GM12878 (cell line): ENCODE data around the gene C17orf78. TPM values are rescaled to one million over a fixed set of nuclear protein-coding genes. Genes with fewer than 3 reads are reported as not detected.

Experiments used
- CHD2 ChIP-seq: IDR thresholded peaks from 2 replicates; pipeline ENCODE4 v1.6.1; 2011; ENCODE audit warnings: low read depth, low read length, improper control_type of control experiment, borderline replicate concordance
- CREM ChIP-seq: IDR thresholded peaks from 2 replicates; pipeline ENCODE4 v1.6.1; 2014; ENCODE audit warnings: antibody characterized with exemption, low read depth
- DPF2 ChIP-seq: fragments of 450-650 bp; IDR thresholded peaks from 2 replicates; pipeline ENCODE4 v1.6.1; 2017; ENCODE audit warnings: mild to moderate bottlenecking
- FOS ChIP-seq: IDR thresholded peaks from 3 replicates; pipeline ENCODE4 v1.6.1; 2011; ENCODE audit warnings: borderline replicate concordance; ENCODE audit not compliant: insufficient read length; ENCODE audit errors: extremely low read depth
- HCFC1 ChIP-seq: fragments of 150-350 bp; IDR thresholded peaks from 2 replicates; pipeline ENCODE4 v1.6.1; 2014; ENCODE audit warnings: low read length
- KDM1A ChIP-seq: fragments of 200-600 bp; sonication (generic); IDR thresholded peaks from 2 replicates; pipeline ENCODE4 v1.6.1; 2016; ENCODE audit warnings: borderline replicate concordance
- NFIC ChIP-seq: IDR thresholded peaks from 2 replicates; pipeline ENCODE4 v1.6.1; 2012; ENCODE audit warnings: low read depth, mild to moderate bottlenecking, inconsistent platforms, low read length, moderate library complexity
- NFYA ChIP-seq: IDR thresholded peaks from 2 replicates; pipeline ENCODE4 v1.6.1; 2011; ENCODE audit warnings: low read depth, mild to moderate bottlenecking, low read length, improper control_type of control experiment, borderline replicate concordance
- NR2F1 ChIP-seq: fragments of 450-650 bp; conservative IDR thresholded peaks from 2 replicates; pipeline ENCODE4 v1.6.1; 2017; ENCODE audit warnings: mild to moderate bottlenecking
- PAX8 ChIP-seq: fragments of 450-650 bp; IDR thresholded peaks from 2 replicates; pipeline ENCODE4 v1.6.1; 2017; ENCODE audit warnings: mild to moderate bottlenecking, moderate library complexity
- POLR2AphosphoS5 ChIP-seq: IDR thresholded peaks from 2 replicates; pipeline ENCODE4 v1.6.1; 2011; ENCODE audit warnings: mild to moderate bottlenecking, low read length, inconsistent platforms
- SIX5 ChIP-seq: IDR thresholded peaks from 2 replicates; pipeline ENCODE4 v1.6.1; 2011; ENCODE audit warnings: mild to moderate bottlenecking, low read depth, low read length, moderate library complexity; ENCODE audit not compliant: severe bottlenecking
- SMARCA5 ChIP-seq: fragments of 450-650 bp; IDR thresholded peaks from 2 replicates; pipeline ENCODE4 v1.6.1; 2017; ENCODE audit warnings: mild to moderate bottlenecking
- STAT1 ChIP-seq: fragments of 450-650 bp; conservative IDR thresholded peaks from 2 replicates; pipeline ENCODE4 v1.6.1; 2014; ENCODE audit warnings: antibody characterized with exemption, mild to moderate bottlenecking
- STAT3 ChIP-seq: IDR thresholded peaks from 2 replicates; pipeline ENCODE4 v1.6.1; 2011; ENCODE audit warnings: low read depth, low read length, improper control_type of control experiment
- WRNIP1 ChIP-seq: IDR thresholded peaks from 2 replicates; pipeline ENCODE4 v1.6.1; 2011; ENCODE audit warnings: low read depth, low read length, improper control_type of control experiment, borderline replicate concordance
- polyA plus RNA-seq, 11 experiments: library from polyadenylated mRNA; depleted of rRNA in 4 of 11; unstranded in 6 of 11; stranded (reverse) in 5 of 11; fragments of >200 nt; fragmentation: Nextera tagmentation in 4 of 11; fragmentation: Illumina TruSeq in 1 of 11; extraction: Ambion mirVana in 4 of 11; extraction: Trizol in 1 of 11; gene quantifications; 1 replicate in 1 of 11; 2 replicates in 10 of 11; pipeline versions ENCODE4 v1.2.1 to v1.2.3, GENCODE V29; 2011 to 2016; ENCODE audit warnings: inconsistent platforms in 2 of 11, missing spikeins in 2 of 11, low read depth in 1 of 11
- total RNA-seq, 4 experiments: library from RNA; depleted of rRNA in 3 of 4; stranded (reverse); fragments of >200 nt in 3 of 4; fragmentation: Illumina TruSeq in 1 of 4; extraction: Trizol in 1 of 4; gene quantifications; 2 replicates each; pipeline versions ENCODE4 v1.2.1 to v1.2.3, GENCODE V29; 2013 to 2021
- TF ChIP-seq, protein P1 (sequence below): fragments of 450-650 bp; IDR thresholded peaks from 2 replicates; pipeline ENCODE4 v1.6.1; 2017; ENCODE audit warnings: mild to moderate bottlenecking, low read depth, inconsistent platforms; ENCODE audit not compliant: poor library complexity, severe bottlenecking
- TF ChIP-seq, protein P2 (sequence below): fragments of 450-650 bp; conservative IDR thresholded peaks from 2 replicates; pipeline ENCODE4 v1.6.1; 2017; ENCODE audit warnings: mild to moderate bottlenecking, moderate library complexity
- TF ChIP-seq, protein P3 (sequence below): IDR thresholded peaks from 2 replicates; pipeline ENCODE4 v1.6.1; 2012; ENCODE audit warnings: improper control_type of control experiment, low read depth, low read length; ENCODE audit not compliant: insufficient replicate concordance
- TF ChIP-seq, protein P4 (sequence below): IDR thresholded peaks from 2 replicates; pipeline ENCODE4 v1.6.1; 2011; ENCODE audit warnings: low read depth, mild to moderate bottlenecking, low read length, moderate library complexity, borderline replicate concordance; ENCODE audit errors: extremely low read depth

C17orf78 gene
- total and polyA plus RNA-seq, 10 of the 15 experiments (the other 5 are each of a cell fraction or from before 2014, with no cell fraction given), result 0.10 TPM; not detected in 9

DNA sequence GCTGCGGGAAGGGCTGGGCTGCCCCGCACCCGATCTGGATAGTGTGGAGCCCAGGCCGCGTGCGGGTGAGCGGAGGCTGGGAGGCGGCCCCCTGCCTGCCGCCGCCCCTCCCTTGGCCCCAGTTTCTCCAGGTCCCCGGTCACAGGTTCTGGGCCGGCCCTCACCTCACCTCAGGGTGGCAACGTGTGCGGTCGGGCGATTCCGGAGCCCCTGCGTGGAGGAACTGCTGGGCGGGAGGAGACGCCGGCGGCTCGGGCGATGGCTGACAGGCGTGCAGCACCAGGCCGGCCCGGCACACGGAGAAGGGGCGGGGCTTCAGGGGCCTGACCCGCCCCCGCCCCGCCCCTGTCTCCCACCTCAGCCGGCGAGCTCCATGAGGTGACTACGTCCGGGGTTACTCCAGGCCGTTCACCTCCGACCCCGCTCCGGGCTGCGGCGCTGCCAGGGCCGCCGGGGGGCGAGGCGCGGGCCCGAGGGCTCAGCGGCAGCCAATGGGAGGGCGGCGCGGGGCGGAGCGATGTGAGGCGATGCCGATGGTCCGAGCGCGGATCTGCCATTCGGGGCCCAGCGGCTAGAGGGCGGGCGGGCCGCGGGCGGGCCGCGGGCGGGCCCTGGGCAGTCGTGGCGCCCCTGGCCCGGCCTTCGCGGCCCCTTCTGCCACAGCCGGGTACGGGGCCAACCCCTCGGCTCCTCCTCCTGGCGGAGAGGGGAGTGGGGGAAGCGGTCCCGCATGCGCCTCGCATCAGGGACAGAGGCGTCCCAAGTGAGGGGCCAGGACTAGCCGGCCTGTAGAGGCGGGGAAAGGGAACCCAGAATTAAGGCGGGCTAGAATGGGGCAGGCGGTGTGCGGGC lies 16.7 kb upstream of the C17orf78 start (continued):
- TF ChIP-seq, protein P1, sequence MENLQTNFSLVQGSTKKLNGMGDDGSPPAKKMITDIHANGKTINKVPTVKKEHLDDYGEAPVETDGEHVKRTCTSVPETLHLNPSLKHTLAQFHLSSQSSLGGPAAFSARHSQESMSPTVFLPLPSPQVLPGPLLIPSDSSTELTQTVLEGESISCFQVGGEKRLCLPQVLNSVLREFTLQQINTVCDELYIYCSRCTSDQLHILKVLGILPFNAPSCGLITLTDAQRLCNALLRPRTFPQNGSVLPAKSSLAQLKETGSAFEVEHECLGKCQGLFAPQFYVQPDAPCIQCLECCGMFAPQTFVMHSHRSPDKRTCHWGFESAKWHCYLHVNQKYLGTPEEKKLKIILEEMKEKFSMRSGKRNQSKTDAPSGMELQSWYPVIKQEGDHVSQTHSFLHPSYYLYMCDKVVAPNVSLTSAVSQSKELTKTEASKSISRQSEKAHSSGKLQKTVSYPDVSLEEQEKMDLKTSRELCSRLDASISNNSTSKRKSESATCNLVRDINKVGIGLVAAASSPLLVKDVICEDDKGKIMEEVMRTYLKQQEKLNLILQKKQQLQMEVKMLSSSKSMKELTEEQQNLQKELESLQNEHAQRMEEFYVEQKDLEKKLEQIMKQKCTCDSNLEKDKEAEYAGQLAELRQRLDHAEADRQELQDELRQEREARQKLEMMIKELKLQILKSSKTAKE, result no peak
- TF ChIP-seq, protein P2, sequence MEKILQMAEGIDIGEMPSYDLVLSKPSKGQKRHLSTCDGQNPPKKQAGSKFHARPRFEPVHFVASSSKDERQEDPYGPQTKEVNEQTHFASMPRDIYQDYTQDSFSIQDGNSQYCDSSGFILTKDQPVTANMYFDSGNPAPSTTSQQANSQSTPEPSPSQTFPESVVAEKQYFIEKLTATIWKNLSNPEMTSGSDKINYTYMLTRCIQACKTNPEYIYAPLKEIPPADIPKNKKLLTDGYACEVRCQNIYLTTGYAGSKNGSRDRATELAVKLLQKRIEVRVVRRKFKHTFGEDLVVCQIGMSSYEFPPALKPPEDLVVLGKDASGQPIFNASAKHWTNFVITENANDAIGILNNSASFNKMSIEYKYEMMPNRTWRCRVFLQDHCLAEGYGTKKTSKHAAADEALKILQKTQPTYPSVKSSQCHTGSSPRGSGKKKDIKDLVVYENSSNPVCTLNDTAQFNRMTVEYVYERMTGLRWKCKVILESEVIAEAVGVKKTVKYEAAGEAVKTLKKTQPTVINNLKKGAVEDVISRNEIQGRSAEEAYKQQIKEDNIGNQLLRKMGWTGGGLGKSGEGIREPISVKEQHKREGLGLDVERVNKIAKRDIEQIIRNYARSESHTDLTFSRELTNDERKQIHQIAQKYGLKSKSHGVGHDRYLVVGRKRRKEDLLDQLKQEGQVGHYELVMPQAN, result peak; percentile 71
- TF ChIP-seq, protein P3, sequence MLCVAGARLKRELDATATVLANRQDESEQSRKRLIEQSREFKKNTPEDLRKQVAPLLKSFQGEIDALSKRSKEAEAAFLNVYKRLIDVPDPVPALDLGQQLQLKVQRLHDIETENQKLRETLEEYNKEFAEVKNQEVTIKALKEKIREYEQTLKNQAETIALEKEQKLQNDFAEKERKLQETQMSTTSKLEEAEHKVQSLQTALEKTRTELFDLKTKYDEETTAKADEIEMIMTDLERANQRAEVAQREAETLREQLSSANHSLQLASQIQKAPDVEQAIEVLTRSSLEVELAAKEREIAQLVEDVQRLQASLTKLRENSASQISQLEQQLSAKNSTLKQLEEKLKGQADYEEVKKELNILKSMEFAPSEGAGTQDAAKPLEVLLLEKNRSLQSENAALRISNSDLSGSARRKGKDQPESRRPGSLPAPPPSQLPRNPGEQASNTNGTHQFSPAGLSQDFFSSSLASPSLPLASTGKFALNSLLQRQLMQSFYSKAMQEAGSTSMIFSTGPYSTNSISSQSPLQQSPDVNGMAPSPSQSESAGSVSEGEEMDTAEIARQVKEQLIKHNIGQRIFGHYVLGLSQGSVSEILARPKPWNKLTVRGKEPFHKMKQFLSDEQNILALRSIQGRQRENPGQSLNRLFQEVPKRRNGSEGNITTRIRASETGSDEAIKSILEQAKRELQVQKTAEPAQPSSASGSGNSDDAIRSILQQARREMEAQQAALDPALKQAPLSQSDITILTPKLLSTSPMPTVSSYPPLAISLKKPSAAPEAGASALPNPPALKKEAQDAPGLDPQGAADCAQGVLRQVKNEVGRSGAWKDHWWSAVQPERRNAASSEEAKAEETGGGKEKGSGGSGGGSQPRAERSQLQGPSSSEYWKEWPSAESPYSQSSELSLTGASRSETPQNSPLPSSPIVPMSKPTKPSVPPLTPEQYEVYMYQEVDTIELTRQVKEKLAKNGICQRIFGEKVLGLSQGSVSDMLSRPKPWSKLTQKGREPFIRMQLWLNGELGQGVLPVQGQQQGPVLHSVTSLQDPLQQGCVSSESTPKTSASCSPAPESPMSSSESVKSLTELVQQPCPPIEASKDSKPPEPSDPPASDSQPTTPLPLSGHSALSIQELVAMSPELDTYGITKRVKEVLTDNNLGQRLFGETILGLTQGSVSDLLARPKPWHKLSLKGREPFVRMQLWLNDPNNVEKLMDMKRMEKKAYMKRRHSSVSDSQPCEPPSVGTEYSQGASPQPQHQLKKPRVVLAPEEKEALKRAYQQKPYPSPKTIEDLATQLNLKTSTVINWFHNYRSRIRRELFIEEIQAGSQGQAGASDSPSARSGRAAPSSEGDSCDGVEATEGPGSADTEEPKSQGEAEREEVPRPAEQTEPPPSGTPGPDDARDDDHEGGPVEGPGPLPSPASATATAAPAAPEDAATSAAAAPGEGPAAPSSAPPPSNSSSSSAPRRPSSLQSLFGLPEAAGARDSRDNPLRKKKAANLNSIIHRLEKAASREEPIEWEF, result no peak
- TF ChIP-seq CHD2, result no peak
- no peak for TF ChIP-seq FOS
- 0 out of 2 replicates have a peak, but pooled peaks have one; percentile 38 for TF ChIP-seq DPF2
- TF ChIP-seq WRNIP1, result no peak
- no peak for TF ChIP-seq SIX5
- no peak for TF ChIP-seq NFIC
- no peak for TF ChIP-seq CREM
- 0 out of 2 replicates have a peak, but pooled peaks have one; percentile 66 for TF ChIP-seq STAT1
- TF ChIP-seq PAX8, result no peak
- TF ChIP-seq STAT3, result no peak
- TF ChIP-seq NFYA, result no peak
- TF ChIP-seq, protein P4, sequence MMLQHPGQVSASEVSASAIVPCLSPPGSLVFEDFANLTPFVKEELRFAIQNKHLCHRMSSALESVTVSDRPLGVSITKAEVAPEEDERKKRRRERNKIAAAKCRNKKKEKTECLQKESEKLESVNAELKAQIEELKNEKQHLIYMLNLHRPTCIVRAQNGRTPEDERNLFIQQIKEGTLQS, result no peak
- 0 out of 2 replicates have a peak, but pooled peaks have one; percentile 32 for TF ChIP-seq SMARCA5
- TF ChIP-seq POLR2AphosphoS5, result peak; percentile 38; the same call in 1 of the 2 replicates
- TF ChIP-seq HCFC1, result no peak
- TF ChIP-seq NR2F1, result peak; percentile 97
- TF ChIP-seq KDM1A, result no peak
